Inferior parietal cortex (tissue), 1 donor: ENCODE results near the gene DIPK2B.

ENCODE experiments used
- DNase-seq: peaks from one replicate; pipeline ENCODE4 v3.0.0-alpha.2; 2016; ENCODE audit errors: extremely low spot score

The DIPK2B gene, protein sequence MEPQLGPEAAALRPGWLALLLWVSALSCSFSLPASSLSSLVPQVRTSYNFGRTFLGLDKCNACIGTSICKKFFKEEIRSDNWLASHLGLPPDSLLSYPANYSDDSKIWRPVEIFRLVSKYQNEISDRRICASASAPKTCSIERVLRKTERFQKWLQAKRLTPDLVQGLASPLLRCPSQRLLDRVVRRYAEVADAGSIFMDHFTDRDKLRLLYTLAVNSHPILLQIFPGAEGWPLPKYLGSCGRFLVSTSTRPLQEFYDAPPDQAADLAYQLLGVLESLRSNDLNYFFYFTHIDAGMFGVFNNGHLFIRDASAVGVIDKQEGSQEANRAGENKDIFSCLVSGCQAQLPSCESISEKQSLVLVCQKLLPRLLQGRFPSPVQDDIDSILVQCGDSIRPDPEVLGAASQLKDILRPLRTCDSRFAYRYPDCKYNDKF

DNA sequence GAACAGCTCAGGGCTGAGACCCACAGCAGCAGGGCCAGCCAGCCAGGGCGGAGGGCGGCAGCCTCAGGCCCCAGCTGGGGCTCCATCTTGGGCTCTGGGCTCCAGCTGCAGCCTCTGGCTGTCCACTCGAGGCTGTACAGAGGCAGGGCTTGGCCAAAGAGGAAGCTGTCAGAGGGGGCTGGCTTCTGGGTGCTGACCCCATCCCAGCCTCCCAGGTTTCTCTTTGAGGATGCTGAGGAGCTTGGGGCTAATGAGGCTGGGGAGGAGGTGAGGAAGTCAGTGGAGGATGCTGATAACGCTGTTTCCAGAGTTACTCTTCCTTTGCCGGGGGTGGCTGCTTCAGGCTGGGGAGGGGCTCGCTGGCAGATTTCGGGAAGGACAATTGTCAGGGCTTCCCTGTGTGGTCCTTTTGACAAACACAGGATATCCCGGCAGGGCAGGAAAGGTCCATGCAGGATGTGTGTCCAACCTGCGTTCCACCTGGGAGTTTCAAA, at the start of gene DIPK2B:
TSS of gene DIPK2B (minus strand) at position 136 of the 494 bp plus-strand sequence. CDS start at position 86, 50 bp downstream.
- no peak for DNase-seq

DNA sequence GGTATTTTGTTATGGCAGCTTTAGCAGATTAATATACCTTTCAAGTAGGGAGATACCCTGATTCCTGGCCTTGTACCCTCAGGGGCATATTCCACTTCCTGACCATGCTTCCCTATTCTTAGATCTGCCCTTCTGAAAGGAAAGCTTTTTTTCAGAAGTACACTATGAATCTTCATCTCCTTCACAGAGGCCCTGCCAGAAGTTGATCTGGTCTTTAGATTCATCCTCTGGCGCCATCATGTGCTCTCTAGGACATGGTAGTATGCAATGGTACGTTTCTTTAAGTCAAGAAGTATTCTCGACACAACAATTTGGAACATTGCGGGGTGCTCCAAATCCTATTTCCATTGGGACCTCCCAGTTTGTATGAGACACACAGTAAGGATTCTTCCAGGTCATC, 39.6 kb upstream of the DIPK2B start:
- no peak for DNase-seq

DNA sequence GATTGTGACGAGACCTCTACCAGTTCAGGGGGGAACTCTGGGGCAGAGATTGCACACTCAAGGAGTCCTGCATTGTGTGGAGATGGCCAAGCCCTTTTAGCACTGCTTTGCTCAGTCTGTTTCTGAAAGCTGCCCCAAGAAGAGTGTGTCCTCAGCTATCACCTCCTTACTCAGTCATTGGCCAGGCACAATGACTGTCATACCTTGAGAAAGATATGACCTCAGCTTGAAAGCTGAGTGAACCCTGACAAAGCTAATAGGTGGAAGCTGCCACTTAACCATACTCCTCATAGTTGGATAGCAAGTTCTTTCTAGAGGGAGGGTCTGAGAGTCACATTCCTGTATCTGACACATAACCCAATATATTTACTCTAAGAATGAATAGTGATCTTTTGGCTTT, 37.8 kb upstream of the DIPK2B start:
- no peak for DNase-seq

DNA sequence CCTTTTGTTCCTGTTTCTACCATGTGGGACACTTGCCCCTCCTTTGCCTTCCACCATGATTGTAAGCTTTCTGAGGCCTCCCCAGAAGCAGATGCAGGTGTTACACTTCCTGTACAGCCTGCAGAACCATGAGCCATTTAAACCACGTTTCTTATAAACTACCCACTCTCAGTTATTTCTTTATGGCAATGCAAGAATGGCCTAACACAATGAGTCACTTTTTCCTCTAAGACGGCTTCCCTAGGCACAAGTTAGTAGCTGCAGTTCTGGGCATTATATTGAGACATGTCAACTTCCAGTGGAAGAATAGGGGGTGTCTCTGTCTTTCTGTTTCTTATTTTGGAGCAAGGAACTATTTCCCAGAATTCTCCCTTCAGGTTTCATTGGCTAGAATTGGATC, 32.9 kb upstream of the DIPK2B start:
- DNase-seq = no peak

DNA sequence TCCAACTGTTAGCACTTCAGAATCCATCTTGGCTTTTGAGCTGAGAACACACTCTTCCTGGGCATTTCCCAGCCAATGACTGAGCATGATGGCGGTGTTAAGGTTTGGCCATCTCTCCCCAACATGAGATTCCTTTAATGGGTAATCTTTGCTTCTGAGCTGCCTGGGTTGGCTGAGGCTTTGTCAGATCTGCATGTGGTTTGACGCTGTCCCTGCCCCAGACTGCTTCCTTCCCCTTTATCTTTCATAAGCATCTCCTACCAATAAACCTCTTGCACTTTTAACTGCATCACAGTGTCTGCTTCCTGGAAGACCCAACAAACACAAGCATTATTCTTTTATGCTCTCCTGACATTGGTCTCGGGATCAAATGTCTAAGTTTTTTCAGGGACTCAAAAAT, 31.5 kb upstream of the DIPK2B start:
- no peak for DNase-seq

DNA sequence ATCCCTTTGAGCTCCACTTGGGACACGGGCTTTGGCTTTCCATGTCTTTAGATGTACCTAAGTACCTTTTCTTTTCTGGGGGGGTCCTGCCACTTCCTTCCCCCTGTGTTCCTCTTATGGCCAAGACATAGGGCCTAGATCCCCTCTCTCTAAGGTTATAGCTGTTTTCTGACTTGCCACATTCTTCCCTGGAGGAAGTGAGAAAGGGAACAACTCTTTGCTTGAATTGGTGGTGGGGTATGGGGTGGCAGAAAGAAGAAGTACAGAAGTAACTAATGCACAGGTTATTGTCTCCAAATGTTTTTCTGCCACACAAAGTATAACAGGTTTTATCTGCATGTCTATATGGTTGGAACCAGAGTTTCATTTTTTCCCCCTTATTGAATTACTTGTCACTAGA, 29.7 kb upstream of the DIPK2B start:
- no peak for DNase-seq

DNA sequence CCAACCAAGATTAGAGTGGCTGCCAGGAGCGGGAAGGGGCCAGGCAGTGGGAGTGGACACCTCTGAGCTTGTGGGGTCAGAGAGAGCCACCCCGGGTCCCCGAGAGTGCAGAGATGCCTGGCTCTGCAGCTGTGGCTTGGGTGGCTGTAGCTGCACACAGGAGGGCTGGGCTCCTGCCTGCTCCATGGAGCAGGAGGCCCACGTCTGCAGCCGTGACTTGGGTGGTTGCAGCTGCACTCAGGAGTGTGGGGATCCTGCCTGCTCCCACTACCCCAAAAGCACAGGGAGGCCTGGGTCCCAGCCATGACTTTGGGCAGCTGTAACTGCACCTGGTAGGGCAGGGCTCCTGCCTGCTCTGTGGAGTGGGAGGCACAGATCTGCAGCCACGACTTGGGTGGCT, 28.7 kb upstream of the DIPK2B start:
- DNase-seq = no peak

DNA sequence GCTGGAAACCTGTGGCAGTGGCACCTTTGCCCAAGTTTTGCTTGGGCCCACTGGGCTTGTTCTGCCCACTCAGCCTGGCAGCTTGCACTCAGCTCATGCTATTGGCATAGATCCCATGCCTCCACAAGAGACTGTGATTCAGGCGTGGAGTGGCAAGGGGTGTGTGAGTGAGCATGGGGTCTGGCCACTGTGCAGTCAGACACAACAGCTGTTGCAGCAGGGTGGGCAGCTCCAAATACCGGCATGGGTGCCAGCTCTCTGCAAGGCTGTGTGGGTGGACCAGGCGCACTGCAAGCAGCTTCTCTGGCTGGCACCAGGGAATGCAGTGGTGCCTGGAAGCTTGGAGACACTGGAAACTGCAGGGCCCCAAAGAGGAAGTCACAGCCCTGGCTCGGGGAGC, 27.4 kb upstream of the DIPK2B start:
- DNase-seq = no peak

DNA sequence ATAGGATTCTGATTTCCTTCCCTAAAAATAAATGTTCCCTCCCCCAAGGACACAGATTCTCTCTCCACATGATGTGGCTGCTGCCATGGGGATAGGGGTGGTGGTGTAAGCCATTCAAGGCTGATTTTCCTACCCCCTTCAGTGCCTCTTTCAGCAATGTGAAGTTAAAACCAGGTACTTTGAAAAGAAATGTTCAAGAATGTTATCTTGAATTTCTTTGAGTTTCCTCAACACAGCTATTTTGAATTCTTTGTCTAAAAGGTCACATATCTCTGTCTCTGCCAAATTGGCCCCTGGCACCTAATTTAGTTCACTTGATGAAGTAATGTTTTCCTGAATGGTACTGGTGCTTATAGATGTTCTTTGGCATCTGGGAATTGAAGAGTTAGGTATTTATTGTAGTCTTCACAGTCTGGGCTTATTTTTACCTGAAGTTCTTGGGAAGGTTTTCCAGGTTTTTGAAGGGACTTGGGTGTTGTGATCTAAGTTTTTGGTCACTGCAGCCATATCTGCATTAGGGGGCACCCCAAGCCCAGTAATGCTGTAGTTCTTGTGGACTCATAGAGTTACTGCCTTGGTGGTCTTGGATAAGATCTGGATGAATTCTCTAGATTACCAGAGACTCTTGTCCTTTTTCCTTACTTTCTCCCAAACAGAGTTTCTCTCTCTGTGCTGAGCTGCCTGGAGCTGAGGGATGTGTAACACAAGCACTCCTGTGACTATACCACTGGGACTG, 7.6 kb upstream of the DIPK2B start:
- no peak for DNase-seq

DNA sequence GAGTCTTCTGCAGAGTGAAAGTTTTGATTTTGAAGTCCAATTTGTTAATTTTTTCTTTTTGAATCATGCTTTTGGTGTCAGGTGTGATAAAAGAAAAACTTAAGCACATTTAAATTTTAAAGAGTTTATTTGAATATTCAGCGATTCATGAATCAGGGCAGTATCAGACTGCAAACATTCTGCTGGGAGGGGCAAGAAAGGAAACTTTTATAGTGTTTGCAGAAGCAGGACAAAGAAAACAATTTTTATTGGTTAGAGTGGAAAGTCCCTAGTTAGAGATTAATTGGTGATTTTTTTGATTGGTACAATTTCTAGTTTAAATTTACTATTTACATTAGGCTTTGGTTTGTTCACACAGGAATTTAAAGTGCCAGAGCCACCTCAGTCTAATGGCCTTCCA, 1.5 kb upstream of the DIPK2B start:
- no peak for DNase-seq

DNA sequence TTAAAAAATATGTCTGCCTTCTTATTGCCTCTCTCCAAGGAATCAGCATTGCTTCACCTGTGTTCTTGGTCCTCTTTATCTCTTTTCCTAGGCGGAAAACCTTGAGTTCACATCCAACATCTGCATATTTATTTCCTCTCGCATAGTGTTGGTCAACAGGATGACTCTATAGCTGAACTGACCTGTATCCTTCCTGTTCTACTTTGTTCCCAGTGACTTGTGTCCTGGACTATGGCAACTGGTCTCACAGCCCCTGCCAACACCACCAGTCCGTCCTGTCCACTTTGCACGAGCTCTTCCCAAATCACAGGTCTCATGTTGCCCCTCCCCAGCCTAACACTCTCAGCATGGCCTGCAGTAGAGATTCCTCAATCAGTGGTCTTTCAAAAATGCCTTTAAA, 2.0 kb downstream of the DIPK2B start:
- no peak for DNase-seq

DNA sequence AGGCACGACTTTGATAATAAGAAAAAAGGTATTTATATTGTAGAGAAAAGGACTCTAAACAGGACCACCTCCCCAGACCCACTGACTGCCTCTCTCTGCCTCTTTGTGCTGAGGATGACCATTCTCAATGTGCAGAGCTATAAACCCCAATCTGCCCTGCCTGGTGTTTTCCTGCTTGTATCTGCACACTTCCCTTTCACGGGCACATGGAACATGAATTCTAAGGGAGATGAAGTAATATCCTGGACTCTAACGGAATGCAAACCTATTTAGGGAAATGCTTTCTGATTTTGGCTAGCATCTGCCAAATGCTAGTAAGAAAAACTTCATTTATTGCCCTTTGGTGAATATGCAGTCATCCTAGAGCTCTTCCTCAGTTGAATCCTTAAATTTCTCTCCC, 2.4 kb downstream of the DIPK2B start:
- DNase-seq = no peak

DNA sequence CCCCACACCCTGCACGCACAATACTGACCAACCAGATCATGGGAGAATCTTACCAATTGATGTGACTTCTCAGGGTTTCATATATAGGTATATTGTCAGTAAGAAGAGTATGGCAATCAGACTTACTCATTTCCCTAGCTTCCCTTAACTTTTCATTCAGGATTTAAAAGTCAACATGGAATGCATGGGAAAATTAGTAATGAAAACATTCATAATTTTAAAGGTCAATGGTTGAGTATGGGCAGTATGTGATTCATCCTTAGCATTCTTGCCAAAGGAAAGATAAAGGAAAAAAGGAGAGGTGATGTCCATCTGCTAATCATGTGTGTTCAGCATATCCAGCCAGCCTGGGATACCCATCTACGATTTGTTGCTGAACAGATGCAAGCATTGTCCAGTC, 4.0 kb downstream of the DIPK2B start:
- no peak for DNase-seq

DNA sequence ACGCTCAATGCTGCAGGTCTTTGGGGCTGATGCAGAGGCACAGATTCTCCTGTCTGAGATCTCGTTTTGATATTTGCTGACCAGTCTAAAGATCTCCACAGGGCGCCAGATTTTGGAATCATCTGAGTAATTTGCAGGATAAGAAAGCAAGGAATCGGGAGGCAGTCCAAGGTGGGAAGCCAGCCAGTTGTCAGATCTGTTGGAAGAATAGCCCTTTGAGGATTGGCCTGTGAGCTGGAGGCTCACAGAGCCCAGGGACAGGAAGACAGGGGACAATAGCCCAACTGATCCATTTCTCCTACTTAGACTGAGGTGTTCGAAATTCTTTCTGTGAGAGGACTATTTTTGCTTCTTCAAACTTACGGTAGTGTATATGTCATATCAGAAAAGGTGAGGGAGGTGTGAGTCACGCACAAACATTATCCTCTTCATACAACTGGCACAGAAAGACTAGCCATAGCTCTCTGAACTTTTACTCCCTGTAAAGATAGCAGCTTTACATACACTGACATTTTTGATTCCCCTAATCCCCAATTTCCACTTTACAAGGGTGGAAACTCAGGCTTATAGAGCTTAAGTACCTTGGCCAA, 8.8 kb downstream of the DIPK2B start:
- peak; percentile 38 for DNase-seq

DNA sequence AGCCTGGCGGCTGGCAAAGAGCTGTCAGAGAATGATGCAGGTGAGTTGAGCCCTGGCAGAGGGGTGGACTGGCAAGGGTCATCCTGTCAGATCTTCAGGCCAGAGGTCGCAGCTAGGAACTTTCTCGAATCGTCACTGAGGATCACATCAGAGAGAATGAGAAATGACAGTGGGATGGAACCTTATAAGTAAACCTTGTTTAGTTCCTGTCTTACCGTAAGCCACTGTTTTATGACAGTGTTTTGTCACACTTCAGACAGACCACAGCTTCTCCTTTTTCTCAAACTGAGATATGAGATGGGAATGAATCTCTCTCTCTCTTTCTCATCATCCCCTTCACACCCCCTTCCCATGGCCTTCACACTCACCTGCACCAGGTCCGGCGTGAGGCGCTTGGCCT, 9.3 kb downstream of the DIPK2B start:
- DNase-seq = no peak

DNA sequence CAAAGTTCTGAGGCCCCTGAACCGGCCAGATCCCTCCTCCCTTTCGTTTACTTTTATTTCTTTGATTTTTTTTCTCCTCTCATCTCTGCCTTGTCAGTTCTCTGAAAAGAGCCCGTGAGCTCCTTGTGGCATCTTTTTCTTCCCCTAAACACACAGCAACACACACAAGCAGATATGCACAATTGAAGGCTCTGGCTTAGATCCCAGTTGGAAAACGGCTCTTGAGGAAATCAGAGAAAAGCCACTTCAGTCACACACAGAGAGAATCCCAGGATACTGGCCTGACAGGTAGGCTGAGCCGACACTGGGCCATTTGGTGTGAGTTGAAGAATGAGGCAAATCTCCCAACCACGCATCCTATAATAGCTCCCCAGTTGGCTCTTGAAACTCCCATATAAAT, 12.9 kb downstream of the DIPK2B start:
- DNase-seq = peak; percentile 27

DNA sequence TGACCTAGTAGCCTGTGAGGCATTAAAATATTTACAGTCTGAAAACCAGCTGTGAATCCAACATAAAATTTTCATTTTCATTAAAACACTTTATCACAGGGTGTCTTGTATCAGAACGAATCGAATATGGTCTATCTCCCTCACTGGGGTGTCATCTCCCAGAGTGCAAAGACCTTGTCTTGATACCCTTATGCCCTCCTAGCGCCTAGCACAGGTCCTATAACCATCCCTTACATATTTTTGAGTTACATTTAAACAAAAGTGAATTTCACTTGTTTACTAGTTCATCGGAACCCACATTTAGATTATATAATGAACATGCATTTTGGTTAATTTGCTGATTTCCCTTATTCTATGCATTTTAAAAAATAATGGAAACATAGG, 14.0 kb downstream of the DIPK2B start:
- DNase-seq = peak; percentile 32

DNA sequence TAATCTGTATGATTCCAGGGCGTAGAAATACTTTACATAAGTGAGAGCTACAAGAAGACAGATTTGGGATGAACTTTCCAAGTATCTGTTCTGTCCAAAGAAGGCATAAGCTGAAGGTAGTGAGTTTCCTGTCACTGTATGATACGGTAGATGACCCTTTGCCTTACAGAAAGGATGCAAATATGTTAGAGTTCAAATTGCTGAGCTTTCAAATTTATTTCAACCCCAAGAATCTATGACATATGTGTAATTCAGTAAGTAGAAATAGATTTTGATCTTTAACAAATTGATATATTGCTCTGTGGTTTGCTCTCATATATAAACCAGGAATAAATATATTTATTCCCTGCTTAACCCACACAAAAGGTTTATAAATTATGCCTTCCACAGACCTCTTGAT, 16.5 kb downstream of the DIPK2B start:
- DNase-seq = no peak

DNA sequence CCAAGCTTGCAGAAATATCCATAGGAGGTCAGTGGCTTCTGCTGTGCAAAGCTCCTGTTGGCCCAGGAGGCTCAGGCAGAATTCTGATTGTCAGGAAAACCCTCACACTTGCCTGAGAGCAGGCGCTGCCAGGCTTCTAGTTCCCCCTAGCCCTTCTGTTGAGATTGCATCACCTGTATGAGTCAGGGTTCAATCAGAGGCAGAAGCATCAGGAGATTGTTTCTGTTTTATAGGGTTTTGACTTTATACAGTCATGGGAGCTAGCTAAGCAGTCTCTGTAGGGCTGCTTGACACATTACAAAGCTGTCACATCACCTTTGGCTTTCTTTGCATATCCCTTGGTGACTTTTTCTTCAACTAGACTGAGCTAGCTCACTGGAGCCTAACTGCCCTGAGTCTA, 27.8 kb downstream of the DIPK2B start:
- DNase-seq = no peak

DNA sequence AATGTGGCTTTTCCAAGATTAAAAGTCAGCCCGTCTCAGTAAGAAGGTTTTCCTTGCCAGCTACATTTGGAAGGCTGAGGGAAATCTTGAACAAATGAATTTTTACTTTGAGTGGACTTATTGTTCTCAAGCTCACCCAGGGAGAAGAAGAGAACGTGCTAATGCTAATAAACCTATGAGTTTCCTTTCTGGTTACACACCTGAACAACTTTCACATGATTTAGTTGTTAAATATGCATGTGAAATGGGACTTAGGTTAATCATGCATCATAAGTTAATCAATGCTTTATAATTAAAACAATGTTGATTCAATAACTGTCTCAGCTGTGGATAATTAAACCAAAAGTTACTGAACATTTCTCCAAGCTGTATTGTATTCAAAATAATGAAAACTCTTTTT, 33.9 kb downstream of the DIPK2B start:
- DNase-seq = no peak

DNA sequence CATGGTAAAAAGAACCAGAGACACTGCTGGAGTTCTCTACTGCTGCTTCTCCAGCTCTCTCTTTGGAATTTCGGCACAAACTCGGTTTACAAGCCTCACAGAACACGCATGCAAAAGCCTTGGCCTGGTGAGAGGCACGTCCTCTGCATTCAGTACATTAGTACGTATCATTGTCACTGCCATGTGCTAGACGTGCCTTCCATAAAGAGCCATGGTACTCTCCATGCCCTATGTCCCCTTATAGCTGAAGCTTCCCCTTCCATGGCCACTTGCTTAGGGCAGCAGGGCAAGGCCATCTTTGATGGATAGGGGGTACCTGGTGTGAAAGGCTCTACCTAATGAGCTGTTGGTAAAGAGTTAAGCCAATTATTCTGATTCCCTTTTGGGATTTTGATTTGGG, 35.0 kb downstream of the DIPK2B start:
- DNase-seq = no peak

DNA sequence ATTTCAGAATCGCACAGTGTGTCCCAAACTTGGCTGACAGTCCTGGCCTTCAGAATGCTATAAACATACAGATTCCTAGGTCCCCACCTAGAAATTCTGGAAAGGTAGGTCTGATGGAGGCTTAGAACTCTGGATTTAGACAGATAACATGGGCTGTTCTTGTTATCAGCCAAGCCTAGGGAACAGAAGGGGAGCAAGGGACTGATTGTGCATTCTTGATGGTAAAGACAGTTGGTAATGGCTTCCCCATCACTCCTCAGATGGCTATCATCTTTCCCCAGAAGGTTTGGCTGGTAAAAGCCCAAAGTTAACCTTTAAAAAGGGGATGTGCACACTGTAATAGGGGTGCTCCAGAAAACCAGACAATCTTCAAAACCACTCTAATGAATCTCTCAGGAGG, 35.7 kb downstream of the DIPK2B start:
- no peak for DNase-seq
